NCI-H146 treated with DMSO at 0.1 percent for 48 hours (cell line): ENCODE data around the gene PER1.

Experiments used
- DNase-seq: peaks from one replicate; lab custom pipeline; 2025; ENCODE audit not compliant: unreplicated experiment; lab: John Stamatoyannopoulos, UW

The PER1 gene

DNA sequence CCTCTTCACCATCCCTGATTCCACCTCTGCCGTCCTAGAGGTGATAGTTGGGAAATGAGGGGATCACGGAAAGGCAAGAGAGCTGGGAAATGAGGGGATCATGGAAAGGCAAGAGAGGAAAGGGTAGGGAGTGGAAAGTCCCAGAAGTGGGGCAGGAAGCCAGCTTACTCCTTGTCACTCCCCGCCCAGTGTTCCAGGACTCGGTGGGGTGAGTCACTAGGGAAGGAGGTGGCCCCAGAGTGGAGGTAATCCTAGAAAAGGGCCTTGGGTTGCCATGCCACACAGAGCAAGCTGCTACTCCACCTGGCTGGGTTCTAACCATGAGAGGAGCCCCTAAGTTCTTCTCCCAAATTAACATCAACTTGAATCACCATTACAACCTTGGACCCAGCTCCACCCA lies 48.7 kb downstream of the PER1 start:
- no peak for DNase-seq

DNA sequence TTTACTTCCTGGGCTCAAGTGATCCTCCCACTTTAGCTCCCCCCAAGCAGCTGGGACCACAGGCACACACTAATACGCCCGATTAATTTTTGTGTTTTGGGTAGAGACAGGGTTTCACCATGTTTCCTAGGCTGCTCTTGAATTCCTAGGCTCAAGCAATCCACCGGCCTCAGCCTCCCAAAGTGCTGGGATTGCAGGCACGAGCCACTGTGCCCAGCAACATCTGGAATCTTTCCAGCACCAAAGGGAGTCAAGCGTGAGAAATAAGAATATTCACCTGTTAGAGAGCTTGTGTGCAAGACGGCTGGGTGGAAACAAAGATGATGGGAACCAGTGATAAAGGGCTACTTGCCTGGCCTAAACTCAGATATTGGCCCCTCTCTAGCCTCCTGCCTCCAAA lies 50.5 kb downstream of the PER1 start:
- DNase-seq: no peak

DNA sequence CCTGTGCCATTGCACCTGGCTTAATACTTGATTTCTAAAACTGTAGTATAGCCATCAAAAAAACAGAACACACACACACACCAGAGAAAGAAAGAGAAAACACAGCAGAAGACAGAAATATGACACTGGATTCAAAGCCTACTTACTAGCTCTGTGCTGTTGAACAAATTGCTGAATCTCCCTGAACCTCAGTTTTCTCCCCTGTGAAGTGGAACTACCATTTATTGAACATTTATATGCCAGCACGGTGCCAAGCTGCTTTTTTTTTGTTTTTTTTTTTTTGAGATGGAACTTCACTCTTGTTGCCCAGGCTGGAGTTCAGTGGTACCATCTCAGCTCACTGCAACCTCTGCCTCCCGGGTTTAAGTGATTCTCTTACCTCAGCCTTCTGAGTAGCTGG lies 51.4 kb downstream of the PER1 start:
- no peak for DNase-seq

DNA sequence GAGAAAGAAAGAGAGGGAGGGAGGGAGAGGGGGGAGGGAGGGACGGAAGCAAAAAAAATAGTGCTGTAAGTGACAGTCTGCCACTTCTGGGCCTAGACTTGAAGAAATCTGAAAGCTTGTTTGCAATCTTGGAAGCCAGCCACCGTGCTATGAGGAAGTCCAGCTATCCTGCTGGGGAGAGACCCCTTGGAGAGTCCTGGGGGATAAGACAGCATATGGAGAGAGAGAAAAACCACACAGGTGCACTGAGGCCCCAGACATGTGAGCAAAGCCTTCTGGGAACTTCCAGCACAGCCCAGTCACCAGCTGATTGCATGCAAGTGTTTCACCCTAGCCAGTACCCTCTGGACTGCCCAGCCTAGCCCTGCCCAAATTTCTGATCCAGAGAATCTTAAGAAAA lies 52.1 kb downstream of the PER1 start:
- DNase-seq: no peak

DNA sequence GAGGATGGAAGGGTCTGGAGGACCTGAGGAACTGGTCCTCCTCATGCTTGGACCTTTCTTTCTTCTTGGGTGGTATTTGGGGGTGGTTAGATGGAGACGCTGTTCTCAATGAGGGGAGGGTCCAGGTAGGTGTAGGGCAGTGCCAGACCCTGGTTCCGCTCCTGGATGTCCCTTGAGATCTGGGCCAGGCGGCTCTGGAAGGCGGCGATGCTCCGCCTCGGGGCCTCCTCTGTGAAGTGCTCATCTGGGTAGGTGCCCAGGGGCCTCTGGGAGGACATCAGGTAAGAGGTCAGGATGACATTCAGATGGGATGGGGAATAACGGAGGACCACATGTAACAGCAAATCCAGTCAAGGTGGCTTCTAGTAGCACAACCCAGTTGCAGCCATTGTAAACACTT lies 55.7 kb downstream of the PER1 start:
- DNase-seq: no peak

DNA sequence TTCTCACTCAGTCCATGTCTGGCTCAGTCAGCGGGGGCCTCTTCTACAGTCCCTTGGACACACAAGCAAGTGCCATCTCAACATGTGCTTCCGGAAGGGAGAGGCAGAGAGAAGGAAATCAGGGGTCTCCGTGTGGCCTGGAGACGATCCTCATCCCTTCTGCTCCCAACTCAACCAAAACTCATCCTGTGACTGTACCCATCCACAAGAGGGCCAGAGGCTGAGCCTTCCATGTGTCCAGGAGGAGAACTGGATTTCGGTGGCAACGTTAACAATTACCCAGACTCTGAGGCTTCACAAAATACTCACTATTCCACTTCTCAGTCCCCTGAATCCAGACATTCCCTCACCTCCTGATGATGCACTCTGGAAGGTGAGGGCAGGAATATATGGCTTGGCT lies 56.8 kb downstream of the PER1 start:
- DNase-seq: no peak

DNA sequence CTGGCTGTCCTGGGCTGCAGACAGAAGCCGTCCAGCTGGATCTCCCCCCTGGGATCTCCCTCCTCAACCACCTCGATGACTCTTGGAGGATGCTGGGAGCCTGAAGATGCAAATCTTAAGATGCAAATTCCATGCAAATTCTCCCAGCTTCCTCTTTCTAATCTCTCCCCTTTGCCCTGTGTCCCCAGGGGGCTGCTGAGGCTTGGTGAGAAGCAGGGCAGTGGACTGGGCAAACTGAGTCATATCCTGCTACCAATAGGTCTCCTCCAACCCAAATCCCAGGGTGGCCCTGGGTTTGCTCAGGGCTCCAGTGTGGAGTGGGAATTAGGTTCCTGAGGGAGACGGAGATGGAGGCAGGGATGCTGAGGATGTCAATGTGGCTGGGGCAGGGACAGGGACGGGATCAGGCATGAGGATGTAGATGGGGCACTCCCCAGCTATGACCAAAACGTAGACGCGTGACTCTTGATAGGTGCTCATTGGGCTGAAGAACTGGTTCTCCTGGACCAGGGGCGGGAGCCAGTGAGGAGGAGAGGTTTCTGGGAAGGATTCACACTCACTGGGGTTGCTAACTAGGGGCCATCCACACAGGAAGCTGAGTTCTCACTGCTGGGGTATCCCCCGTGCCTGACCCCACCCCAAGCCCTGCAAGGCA lies 61.0 kb downstream of the PER1 start:
- no peak for DNase-seq
